ES-I3 (cell line): ENCODE results near the gene TIMM10.

ENCODE experiments used
- H3K36me3 ChIP-seq: 2 replicates; pipeline ENCODE4 v1.6.1; 2013; ENCODE audit warnings: mild to moderate bottlenecking, low read length, control low read depth, moderate library complexity; ENCODE audit not compliant: insufficient read depth
- H3K4me1 ChIP-seq: 2 replicates; pipeline ENCODE4 v1.6.1; 2013; ENCODE audit warnings: mild to moderate bottlenecking, control low read depth, low read length; ENCODE audit not compliant: insufficient read depth
- H3K9ac ChIP-seq: 2 replicates; pipeline ENCODE4 v1.6.1; 2013; ENCODE audit warnings: low read depth, mild to moderate bottlenecking, low read length, moderate library complexity
- H3K9me3 ChIP-seq: 2 replicates; pipeline ENCODE4 v1.6.1; 2013; ENCODE audit warnings: mild to moderate bottlenecking, low read length, moderate library complexity; ENCODE audit not compliant: control insufficient read depth, insufficient read depth

Gene TIMM10

DNA sequence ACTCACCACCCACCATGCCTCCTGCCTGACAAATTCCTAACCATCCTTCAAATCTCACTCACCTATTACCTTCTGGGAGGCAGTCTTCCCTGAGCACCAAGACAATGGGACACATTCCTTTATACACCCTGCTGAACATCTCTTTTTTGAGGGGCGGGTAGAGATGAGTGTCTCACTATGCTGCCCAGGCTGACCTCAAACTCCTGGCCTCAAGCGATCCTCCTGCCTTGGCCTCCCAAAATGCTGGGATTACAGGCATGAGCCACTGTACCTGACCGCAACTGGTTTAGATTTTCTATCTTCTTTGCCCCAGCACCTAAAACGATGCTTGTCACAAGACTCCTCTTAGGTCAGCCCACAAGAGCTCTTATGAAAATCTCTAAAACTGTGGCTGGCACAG, 7.1 kb downstream of the TIMM10 start:
- peaks cover 11% of the 10 kb centered on the region for H3K4me1 ChIP-seq

DNA sequence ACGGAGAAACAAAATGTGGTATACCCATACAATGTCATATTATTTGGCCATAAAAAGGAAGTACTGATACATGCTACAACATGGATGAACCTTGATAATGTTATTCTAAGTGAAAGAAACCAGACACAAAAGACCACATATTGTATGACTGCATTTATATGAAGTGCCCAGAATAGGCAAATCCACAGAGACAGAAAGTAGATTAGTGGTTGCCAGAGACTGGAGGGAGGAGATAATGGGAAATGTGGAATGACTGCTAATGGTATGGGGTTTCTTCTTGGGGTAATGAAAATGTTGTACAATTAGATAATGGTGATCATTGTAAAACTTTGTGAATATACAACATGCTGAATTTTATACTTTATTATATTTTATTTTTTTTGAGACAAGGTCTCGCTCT, 9.4 kb downstream of the TIMM10 start:
- Histone ChIP-seq H3K4me1 (peaks cover 5% of the 10 kb centered on the region; the same call in 1 of the 2 replicates), H3K36me3 (peaks cover 4% of the 10 kb centered on the region), H3K9ac (no peak overlapping the region), H3K9me3 (peaks cover 4% of the 10 kb centered on the region; the same call in 1 of the 2 replicates)

More for the DNA sequence above, 7.1 kb downstream of the TIMM10 start:
- peaks cover 4% of the 10 kb centered on the region for H3K36me3 ChIP-seq
- H3K9me3 ChIP-seq: peaks cover 4% of the 10 kb centered on the region; the same call in 1 of the 2 replicates
- H3K9ac ChIP-seq: no peak overlapping the region

DNA sequence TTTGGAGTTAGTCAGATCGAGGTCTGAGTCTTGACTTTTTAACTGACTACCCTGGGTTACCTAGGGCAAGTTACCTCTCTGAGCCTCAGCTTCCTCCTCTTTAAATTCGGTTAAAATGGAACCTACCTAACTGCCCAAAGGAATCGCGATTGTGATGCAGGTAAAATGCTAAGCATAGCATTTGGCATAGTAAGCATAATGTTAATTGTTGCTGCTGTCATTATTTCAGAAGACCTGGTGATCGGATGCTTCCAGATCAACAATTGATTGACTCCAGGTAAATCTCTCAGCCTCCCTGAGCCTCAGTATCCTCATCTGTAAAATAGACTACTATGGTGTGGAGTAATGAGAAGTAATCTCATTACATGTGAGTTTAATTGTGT, 14.5 kb downstream of the TIMM10 start:
- Histone ChIP-seq H3K9me3 (no peaks in the 10 kb centered on the region), H3K9ac (peak overlapping the region; percentile 58), H3K36me3 (no peaks in the 10 kb centered on the region), H3K4me1 (peaks cover 6% of the 10 kb centered on the region; the same call in 1 of the 2 replicates)

DNA sequence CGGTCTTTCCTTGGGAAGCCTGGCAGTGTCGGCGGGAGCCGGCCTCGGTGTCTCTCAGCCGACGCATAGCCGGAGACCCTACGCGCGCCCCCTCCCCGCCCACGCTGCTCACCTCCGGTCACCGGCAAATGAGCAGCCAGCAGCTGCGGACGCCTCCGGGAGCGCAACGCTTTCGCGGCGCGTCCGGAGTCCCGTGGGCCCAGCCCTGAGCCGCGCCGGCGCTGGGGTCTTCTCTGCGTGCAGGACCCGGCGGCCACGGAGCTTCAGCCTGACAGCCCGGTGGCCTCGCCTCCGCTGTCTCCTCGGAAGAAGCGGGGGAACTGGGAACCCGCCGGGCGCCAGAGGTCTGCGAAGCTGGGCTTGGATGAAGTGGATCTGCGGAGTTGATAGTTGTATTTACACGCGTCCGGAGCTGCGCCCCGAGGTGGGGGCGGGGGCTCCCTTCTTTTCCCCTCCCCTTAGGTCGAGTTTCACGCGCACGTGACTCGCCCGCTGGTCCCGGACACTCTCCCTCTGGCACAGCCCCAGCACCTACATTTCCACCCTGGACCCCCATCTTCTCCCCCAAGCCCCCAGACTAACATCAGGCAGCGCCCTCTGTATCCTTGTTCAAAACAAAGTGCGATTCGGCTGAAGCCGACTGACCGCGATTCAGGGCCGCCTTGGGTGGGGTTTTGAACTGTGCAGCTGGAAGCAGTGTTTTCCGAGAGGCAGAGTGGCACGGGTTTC, 15.1 kb downstream of the TIMM10 start, which contains the start of gene SLC43A1:
TSS of gene SLC43A1 (minus strand) at position 371 of the 729 bp plus-strand sequence. CDS start 1,591 bp downstream, outside the sequence.
- peaks cover 6% of the 10 kb centered on the region; the same call in 1 of the 2 replicates for H3K4me1 ChIP-seq
- H3K9ac ChIP-seq: peak within 1 kb of the TSS; percentile 58
- H3K36me3 ChIP-seq: no peaks in the 10 kb centered on the region
- H3K9me3 ChIP-seq: no peaks in the 10 kb centered on the region

DNA sequence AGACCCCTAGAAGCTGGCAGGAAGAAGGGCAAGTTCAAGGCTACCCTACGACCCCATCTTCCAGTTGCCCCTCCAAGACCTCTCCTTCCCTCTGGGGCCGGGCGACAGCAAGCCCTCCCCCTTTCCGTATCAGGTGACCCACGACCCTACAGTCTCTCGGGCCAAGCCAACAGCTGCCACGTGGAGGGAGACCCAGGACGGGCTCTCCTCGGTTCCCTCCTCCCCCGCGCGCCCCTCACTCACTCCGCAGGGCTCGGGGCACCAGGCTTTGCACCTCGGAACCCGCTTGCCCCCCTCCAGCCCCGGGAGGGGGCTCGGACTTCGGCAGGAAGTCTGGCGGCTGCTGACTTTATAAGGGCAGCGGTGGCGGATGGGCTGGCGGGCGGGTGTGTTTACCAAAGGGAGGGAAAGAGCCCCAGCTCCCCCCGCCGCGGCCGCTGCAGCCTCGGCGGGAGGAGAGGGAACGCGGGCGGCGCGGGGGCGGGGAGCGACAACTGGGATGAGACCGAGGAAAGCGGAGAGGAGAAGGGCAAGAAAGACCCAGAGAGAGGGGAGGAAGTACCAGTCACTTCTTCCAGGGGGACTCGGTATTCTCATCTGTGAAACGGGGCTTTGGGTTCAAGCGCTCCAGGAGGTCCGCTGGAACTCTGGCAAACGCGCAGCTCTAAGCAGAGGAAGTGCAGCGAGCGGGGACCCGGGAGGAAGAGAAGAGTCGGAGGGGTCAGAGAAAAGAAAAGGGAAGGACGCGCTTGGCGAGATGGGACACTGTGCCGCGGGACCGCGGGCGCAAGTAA, 15.8 kb downstream of the TIMM10 start:
- Histone ChIP-seq H3K36me3 (no peaks in the 10 kb centered on the region), H3K9me3 (no peaks in the 10 kb centered on the region), H3K9ac (peak overlapping the region; percentile 58), H3K4me1 (peaks cover 6% of the 10 kb centered on the region; the same call in 1 of the 2 replicates)

DNA sequence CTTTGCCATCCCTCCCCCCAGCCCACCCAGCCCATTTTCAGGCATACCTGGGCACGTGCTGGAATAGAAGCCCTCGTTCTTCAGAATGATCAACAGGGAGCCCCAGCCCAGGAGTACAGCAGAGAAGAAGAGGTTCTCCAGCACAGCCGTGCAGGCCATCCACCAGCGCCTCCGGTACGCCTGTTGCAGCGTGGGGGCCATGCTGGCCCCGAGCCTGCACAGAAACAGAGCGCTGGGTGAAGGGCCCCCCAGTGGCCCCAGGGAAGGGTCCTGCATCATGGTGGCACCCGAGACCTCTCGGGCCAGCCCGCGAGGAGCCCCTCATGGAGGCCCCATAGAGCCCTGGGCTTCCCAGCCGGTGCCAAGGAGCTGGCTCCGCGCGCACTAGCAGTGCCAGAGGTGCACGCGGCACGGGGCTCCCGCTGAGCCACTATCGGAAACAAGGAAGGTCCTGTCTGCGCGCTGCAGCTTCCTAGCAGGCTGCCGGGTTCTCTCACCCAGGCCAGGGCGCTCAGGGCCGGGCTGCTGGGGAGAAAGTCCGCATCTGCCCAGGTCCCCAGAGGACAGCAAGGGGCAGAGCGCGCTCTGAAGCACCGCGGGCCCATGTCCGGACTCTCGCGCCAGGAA, 16.5 kb downstream of the TIMM10 start:
- Histone ChIP-seq H3K9me3 (no peaks in the 10 kb centered on the region), H3K9ac (peak overlapping the region; percentile 58), H3K36me3 (no peaks in the 10 kb centered on the region), H3K4me1 (peaks cover 6% of the 10 kb centered on the region; the same call in 1 of the 2 replicates)

DNA sequence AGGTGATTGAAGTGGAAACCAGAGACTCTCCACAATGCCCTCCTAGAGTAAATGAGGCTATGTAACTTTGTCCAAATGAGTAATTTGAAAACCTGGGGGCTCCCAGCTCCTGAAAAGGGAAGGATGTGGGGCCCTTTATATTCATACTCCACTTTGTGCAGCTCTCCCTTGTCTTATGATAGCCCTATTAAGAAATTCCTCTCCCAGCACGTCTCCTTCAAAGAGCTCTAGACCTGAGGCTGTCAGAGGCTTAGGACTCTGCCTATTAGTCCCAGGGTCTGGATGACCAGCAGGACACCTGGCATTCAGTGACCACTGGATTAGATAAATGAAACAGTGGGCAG, 17.1 kb downstream of the TIMM10 start:
- Histone ChIP-seq H3K36me3 (no peaks in the 10 kb centered on the region), H3K9ac (peak overlapping the region; percentile 58), H3K9me3 (no peaks in the 10 kb centered on the region), H3K4me1 (peaks cover 6% of the 10 kb centered on the region; the same call in 1 of the 2 replicates)

DNA sequence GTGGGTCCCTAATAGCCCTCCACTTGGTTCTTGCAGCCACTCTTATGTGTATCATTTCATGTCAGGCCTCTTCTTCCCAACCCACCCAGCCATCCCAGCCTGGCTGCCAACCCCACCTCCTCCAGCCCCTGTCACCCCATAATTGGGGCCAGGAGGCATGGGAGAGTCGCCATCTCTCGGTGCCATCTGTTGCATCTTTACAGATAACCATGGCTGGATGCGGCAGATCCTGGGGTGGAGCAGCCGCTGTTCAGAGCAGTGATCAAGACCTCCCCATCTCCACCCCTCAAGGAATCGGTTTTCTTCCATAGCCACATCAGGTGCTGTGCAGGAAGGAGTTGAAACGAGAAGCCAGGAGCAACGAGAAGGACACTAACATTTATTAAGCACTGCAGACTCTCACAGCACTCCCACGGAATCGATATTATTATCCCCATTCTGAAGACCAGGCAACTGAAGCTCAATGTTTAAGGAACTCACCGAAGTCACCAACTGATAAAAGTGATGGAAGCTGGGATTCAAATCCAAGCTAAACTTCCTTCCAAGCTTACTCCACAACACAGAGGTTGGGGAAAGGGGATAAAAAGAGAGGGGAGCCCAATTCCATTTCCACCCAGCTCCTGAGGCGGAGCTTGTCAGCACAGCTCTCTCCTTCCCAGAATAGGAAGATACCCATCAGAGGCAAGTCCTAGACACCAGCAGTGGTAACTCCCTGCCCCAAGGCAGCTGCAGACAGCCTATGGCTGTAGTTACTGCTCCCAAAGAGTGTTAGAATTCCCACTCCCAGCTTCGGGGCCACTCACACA, 17.7 kb downstream of the TIMM10 start:
- Histone ChIP-seq H3K9me3 (no peaks in the 10 kb centered on the region), H3K4me1 (peaks cover 6% of the 10 kb centered on the region; the same call in 1 of the 2 replicates), H3K36me3 (no peaks in the 10 kb centered on the region), H3K9ac (0 out of 2 replicates have a peak overlapping the region, but pooled peaks have one; percentile 58)

DNA sequence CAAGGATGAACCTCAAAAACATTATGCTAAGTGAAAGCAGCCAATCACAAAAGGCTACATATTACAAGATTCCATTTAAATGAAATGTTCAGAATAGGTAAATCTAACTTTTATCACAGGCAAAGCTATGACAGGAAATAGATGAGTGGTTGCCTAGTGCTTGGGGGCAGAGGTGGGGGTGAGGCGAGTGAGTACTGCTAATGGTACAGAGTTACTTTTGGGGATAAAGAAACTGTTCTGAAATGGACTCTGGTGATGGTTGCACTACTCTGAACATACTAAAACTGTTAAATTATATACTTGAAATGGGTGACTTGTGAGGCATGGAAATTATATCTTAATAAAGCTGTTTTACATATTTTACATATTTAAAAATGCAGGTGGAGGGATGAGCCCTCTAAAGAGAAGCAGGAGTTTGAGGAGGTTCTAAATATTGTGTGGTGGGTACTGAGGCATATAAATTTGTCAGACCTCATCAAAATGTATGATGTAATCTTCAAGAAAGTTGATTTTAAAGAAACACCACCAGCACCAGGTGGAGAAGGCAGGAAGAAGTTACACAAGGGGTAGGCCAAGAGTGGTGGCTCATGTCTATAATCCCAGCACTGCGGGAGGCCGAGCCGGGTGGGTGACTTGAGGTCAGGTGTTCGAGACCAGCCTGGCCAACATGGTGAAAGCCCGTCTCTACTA, 18.7 kb downstream of the TIMM10 start:
- no peaks in the 10 kb centered on the region for H3K9me3 ChIP-seq
- H3K9ac ChIP-seq: no peak overlapping the region
- H3K4me1 ChIP-seq: peaks cover 6% of the 10 kb centered on the region; the same call in 1 of the 2 replicates
- H3K36me3 ChIP-seq: no peaks in the 10 kb centered on the region

DNA sequence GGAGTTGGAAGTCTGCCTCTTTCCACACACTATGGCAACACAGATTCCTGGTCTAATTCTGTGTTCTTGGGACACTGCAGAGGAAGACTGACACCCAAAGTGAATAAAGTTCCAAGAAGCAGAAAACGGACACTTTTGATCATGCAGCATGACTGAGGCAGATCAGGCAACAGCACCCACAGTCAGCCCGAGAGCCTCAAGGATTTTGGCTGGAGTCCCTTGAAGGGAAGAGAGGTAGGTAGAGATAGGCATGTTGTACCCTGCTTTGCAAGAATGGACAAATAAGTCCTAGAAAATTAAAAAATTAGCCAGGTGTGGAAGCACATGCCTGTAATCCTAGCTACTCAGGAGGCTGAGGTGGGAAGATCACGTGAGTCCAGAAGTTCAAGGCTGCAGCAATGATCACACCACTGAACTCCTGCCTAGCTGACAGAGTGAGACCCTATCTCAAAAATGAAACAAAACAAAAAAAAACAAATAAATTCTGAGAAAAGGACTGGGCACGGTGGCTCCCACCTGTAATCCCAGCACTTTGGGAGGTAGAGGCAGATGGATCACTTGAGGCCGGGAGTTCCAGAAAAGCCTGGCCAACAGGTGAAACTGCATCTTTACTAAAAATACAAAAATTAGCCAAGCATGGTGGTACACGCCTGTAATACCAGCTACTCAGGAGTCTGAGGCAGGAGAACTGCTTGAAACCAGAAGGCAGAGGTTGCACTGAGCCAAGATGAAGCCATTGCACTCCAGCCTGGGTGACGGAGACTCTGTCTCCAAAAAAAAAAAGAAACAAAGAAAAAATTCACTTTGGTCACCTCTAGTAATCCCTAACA, 22.0 kb downstream of the TIMM10 start:
- no peak overlapping the region for H3K9ac ChIP-seq
- H3K4me1 ChIP-seq: peaks cover 5% of the 10 kb centered on the region; the same call in 1 of the 2 replicates
- no peaks in the 10 kb centered on the region for H3K9me3 ChIP-seq
- H3K36me3 ChIP-seq: no peaks in the 10 kb centered on the region

DNA sequence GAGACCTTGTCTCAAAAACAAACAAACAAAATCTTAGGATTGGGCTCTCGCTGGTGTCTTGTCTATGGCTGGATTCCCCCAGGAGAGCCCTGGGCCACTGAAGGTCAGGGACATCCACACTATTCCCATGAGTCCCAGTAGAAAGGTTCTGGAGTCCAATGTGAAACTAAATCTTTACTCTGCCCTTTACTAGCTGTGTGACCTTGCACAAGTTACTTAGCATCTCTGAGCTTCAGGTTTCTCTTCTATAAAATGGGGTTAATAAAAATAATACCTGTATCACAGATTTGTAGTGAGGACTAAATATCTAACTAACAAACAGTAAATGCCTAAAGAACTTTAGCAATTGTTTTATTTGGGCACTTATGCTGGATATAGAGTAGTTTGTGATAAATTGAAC, 24.0 kb downstream of the TIMM10 start:
- Histone ChIP-seq H3K9ac (no peak overlapping the region), H3K9me3 (no peaks in the 10 kb centered on the region), H3K4me1 (peaks cover 6% of the 10 kb centered on the region; the same call in 1 of the 2 replicates), H3K36me3 (no peaks in the 10 kb centered on the region)

DNA sequence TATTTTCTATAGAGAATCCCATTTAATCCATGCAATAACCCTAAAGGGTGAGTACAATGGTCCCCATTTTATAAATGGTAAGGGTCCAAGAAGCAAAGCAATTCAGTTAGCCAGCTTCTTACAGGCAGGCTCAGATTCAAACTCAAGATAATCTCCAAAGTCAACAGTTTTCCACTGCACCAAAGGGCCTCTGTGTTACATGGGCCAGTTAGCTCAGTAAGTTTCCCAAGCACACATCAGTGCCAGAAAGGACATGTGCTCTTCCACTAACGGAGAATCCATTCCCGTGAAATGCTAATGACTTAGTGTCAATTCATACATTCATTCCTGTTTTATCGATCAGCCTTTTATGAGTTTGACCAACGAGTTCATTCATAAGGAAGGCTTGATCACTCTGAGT, 26.0 kb downstream of the TIMM10 start:
- H3K36me3 ChIP-seq: no peaks in the 10 kb centered on the region
- no peaks in the 10 kb centered on the region for H3K9me3 ChIP-seq
- H3K4me1 ChIP-seq: peaks cover 13% of the 10 kb centered on the region
- no peak overlapping the region for H3K9ac ChIP-seq

DNA sequence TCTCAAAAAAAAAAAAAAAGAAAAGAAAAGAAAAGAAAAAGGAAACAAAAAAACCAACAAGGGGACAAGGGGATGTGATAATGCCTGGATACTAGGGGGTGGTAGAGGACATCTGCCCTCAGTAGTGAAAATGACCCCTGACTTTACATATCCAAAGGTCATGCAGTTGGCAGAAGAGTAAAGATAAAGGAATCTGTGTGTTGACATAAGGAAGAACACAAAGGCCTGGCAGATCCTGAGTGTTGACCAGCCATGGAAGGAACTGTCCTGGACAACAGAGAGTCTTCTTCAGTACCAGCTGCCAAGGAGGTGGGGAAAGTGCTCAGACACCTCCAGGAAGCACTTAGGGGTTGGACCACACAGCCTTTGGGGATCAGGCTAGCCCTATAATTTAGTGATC, 27.7 kb downstream of the TIMM10 start:
- peaks cover 13% of the 10 kb centered on the region for H3K4me1 ChIP-seq
- H3K9me3 ChIP-seq: no peaks in the 10 kb centered on the region
- H3K9ac ChIP-seq: no peak overlapping the region
- H3K36me3 ChIP-seq: no peaks in the 10 kb centered on the region
